HepG2 (cell line): ENCODE data around the gene GNAS-AS1. TPM values are rescaled to one million over a fixed set of nuclear protein-coding genes. Genes with fewer than 3 reads are reported as not detected.

Experiments used
- ATAC-seq: fragments of 200-7000 bp; cut with Tn5 transposase; 3 replicates; pipeline ENCODE4 v1.9.1; 2020; ENCODE audit warnings: mild to moderate bottlenecking, moderate library complexity
- BruUV-seq: library from RNA; stranded (reverse); fragments of 400-500 nt; replicated peaks from 2 replicates; lab custom pipeline; 2021; lab: Mats Ljungman, UMichigan
- CTCF ChIA-PET: fragments of 300-600 bp; formaldehyde crosslinking; extraction: SDS; loops from one replicate; lab custom pipeline; 2021; ENCODE audit warnings: low total read pairs, inconsistent platforms, low intra/inter-chr PET ratio; lab: Yijun Ruan, JAX
- POLR2A ChIA-PET: fragments of 350-600 bp; sonication (Branson Sonifier 250); formaldehyde crosslinking; loops from one replicate; lab custom pipeline; 2020; ENCODE audit warnings: antibody characterized with exemption, inconsistent platforms; lab: Yijun Ruan, JAX
- DNase-seq: peaks from one replicate; pipeline ENCODE4 v3.0.0-alpha.2; 2015; ENCODE audit warnings: low spot score
- FAIRE-seq: peaks from 3 replicates; lab custom pipeline; 2011; peaks lifted over from hg19 to GRCh38; lab: Jason Lieb, UNC
- H2AFZ ChIP-seq: one replicate; pipeline ENCODE4 v1.6.1; 2011; ENCODE audit warnings: low read length, inconsistent platforms
- H3K27ac ChIP-seq: fragments of 300-600 bp; 3 replicates; pipeline ENCODE4 v1.8.0; 2011; ENCODE audit warnings: mixed run types, mild to moderate bottlenecking, mixed read lengths, low read length, inconsistent platforms; ENCODE audit not compliant: insufficient read depth; ENCODE audit errors: extremely low read length
- H3K27me3 ChIP-seq, 2 experiments: fragments of 200-600 bp in 1 of 2; 2 replicates in 1 of 2; 3 replicates in 1 of 2; pipeline versions ENCODE4 v1.6.0 to v1.8.0; 2011; ENCODE audit warnings: low read length in 2 of 2, mild to moderate bottlenecking in 2 of 2, moderate library complexity in 2 of 2, inconsistent platforms in 1 of 2; ENCODE audit not compliant: insufficient read depth in 2 of 2, control insufficient read depth in 1 of 2
- H3K36me3 ChIP-seq, 2 experiments: fragments of 200-600 bp in 1 of 2; replicated peaks in 1 of 2; 2 replicates in 1 of 2; 3 replicates in 1 of 2; pipeline versions ENCODE4 v1.5.1 to v1.8.0; 2011; ENCODE audit warnings: low read length in 2 of 2, inconsistent platforms in 1 of 2; ENCODE audit not compliant: insufficient read depth in 2 of 2, control insufficient read depth in 1 of 2
- H3K4me1 ChIP-seq: 2 replicates; pipeline ENCODE4 v1.5.1; 2012; ENCODE audit warnings: low read length, inconsistent platforms; ENCODE audit not compliant: insufficient read depth
- H3K4me2 ChIP-seq: 2 replicates; pipeline ENCODE4 v1.6.0; 2011; ENCODE audit warnings: low read depth, low read length, inconsistent platforms
- H3K4me3 ChIP-seq, 3 experiments: fragments of 200-600 bp in 1 of 3; sonication (generic), shearing (Covaris generic) in 1 of 3; replicated peaks in 1 of 3; 2 replicates each; pipeline ENCODE4 v1.5.1; 2011 to 2016; ENCODE audit warnings: low read length in 3 of 3, inconsistent platforms in 2 of 3, low read depth in 2 of 3, mild to moderate bottlenecking in 2 of 3, control low read depth in 1 of 3, mixed read lengths in 1 of 3; ENCODE audit not compliant: insufficient read depth in 1 of 3
- H3K79me2 ChIP-seq: one replicate; pipeline ENCODE4 v1.6.1; 2011; ENCODE audit warnings: low read length, inconsistent platforms; ENCODE audit not compliant: insufficient read depth
- H3K9ac ChIP-seq: 2 replicates; pipeline ENCODE4 v1.6.0; 2011; ENCODE audit warnings: mild to moderate bottlenecking, low read depth, low read length, inconsistent platforms; ENCODE audit not compliant: insufficient read depth
- H3K9me3 ChIP-seq: 2 replicates; pipeline ENCODE4 v1.5.1; 2012; ENCODE audit warnings: mild to moderate bottlenecking, low read length
- H4K20me1 ChIP-seq: 2 replicates; pipeline ENCODE4 v1.6.0; 2011; ENCODE audit warnings: inconsistent platforms, mild to moderate bottlenecking, low read length, moderate library complexity; ENCODE audit not compliant: insufficient read depth
- CEBPB ChIP-seq: IDR thresholded peaks from 2 replicates; pipeline ENCODE4 v1.6.1; 2011; ENCODE audit warnings: low read depth, low read length, improper control_type of control experiment, borderline replicate concordance
- CEBPG ChIP-seq: IDR thresholded peaks from 2 replicates; pipeline ENCODE4 v1.6.1; 2016
- CHD4 ChIP-seq: fragments of 200-600 bp; sonication (generic); IDR thresholded peaks from 2 replicates; pipeline ENCODE4 v1.7.0; 2017; ENCODE audit warnings: mild to moderate bottlenecking, low read length, borderline replicate concordance
- NPAS2 ChIP-seq: sonication (generic); formaldehyde crosslinking; IDR thresholded peaks from 2 replicates; pipeline ENCODE4 v1.8.0; 2022; ENCODE audit warnings: mild to moderate bottlenecking, missing genetic modification reagents, borderline replicate concordance
- ZNF564 ChIP-seq: sonication (generic); formaldehyde crosslinking; IDR thresholded peaks from 2 replicates; pipeline ENCODE4 v1.8.1; 2023; ENCODE audit warnings: mild to moderate bottlenecking, missing genetic modification reagents
- WGBS: methylation state at CpG from one replicate; pipeline ENCODE4 v1.1.6; 2017; ENCODE audit warnings: low lambda C conversion rate; 5-methylcytosine and 5-hydroxymethylcytosine counted together
- in situ Hi-C: cut with HindIII; loops from 2 replicates; pipeline ENCODE4 v1.10.0; 2017; ENCODE audit warnings: low pct_unique_long_range_greater_than_20kb; ENCODE audit not compliant: extremely low pct_ligation_motif_present
- intact Hi-C: fragments of 100-400 bp; cut with micrococcal nuclease; formaldehyde crosslinking; loops from one replicate; pipeline ENCODE4 v1.10.0; 2022; ENCODE audit not compliant: unreplicated experiment
- polyA plus RNA-seq, 8 experiments: library from polyadenylated mRNA; depleted of rRNA in 3 of 8; stranded (reverse) in 7 of 8; unstranded in 1 of 8; fragments of >200 nt; fragmentation: Illumina TruSeq in 4 of 8; extraction: Trizol in 4 of 8; gene quantifications; 2 replicates each; pipeline versions ENCODE4 v1.2.1 to v1.2.3, GENCODE V29; 2011 to 2016; ENCODE audit warnings: low read depth in 4 of 8, missing spikeins in 1 of 8, mixed read lengths in 1 of 8; ENCODE audit not compliant: insufficient read depth in 1 of 8
- total RNA-seq, 5 experiments: library from RNA; depleted of rRNA; stranded (reverse); fragments of >200 nt; fragmentation: Illumina TruSeq; extraction: Trizol; gene quantifications; 2 replicates each; pipeline ENCODE4 v1.2.3, GENCODE V29; 2016; ENCODE audit warnings: low read depth in 1 of 5
- TF ChIP-seq, protein P1 (sequence below): sonication (generic); formaldehyde crosslinking; IDR thresholded peaks from 2 replicates; pipeline ENCODE4 v1.8.1; 2023; ENCODE audit warnings: mild to moderate bottlenecking, moderate library complexity, missing genetic modification reagents
- TF ChIP-seq, protein P2 (sequence below): sonication (generic); formaldehyde crosslinking; IDR thresholded peaks from 2 replicates; pipeline ENCODE4 v1.5.0; 2020; ENCODE audit warnings: mild to moderate bottlenecking, missing genetic modification reagents
- TF ChIP-seq, protein P3 (sequence below): sonication (generic); formaldehyde crosslinking; IDR thresholded peaks from 2 replicates; pipeline ENCODE4 v1.8.0; 2022; ENCODE audit warnings: missing genetic modification reagents, mild to moderate bottlenecking, inconsistent platforms, borderline replicate concordance

GNAS-AS1 gene
- total and polyA plus RNA-seq, 2 of the 13 experiments (the other 11 are each of a cell fraction or from before 2014, with no cell fraction given): not detected

GRCh38 chr20:58792426-58792825 is 58.3 kb downstream of the GNAS-AS1 start:
- BruUV-seq: no TSS peak

GRCh38 chr20:58791286-58791685 is 59.4 kb downstream of the GNAS-AS1 start:
- no peak for ATAC-seq

More at GRCh38 chr20:58792426-58792825, 58.3 kb downstream of the GNAS-AS1 start:
- H3K36me3 ChIP-seq: no peaks in the 10 kb centered on the region
- WGBS: 40% methylated on average over 7 of the region's 7 CpGs
- no peaks in the 10 kb centered on the region for H3K79me2 ChIP-seq
- POLR2A ChIA-PET: no interaction called here
- peaks cover 37 to 96% of the 10 kb centered on the region in 2 experiments; a peak in 4 of 5 replicates for H3K27me3 ChIP-seq
- DNase-seq (no peak), ATAC-seq (no peak)
- H3K27ac ChIP-seq: no peak overlapping the region
- H3K4me1 ChIP-seq: no peaks in the 10 kb centered on the region
- H2AFZ ChIP-seq: no peak overlapping the region
- H3K9ac ChIP-seq: no peak overlapping the region
- intact Hi-C loops: no loop called here
- no peak overlapping the region for H3K4me3 ChIP-seq
- TF ChIP-seq, protein P1, sequence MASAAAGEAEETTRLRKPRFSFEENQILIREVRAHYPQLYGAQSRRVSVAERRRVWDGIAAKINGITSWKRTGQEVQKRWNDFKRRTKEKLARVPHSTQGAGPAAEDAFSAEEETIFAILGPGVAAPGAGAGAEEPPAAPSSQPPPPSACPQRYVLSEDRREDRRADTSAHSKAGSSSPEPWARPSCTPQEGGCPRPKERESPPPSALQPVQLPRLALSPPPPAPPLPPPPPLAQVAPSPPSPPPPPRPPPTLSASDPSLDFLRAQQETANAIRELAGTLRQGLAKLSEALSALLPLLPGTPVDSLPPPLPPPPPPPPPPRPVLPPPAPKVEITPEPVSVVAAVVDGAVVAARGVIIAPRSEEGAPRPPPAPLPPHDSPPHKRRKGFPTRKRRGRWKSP: no peak
- TF ChIP-seq CEBPB: peak; percentile 3; the same call in 1 of the 2 replicates
- TF ChIP-seq, all 625 proteins: peak for 1
- Histone ChIP-seq H3K9me3 (no peaks in the 10 kb centered on the region), H3K4me2 (no peak overlapping the region), H4K20me1 (no peaks in the 10 kb centered on the region)
- FAIRE-seq: no peak
- CTCF ChIA-PET: no interaction called here
- in situ Hi-C loops: no loop called here

More at GRCh38 chr20:58791286-58791685, 59.4 kb downstream of the GNAS-AS1 start:
- Histone ChIP-seq H2AFZ (no peak overlapping the region), H3K4me1 (no peaks in the 10 kb centered on the region), H3K79me2 (no peaks in the 10 kb centered on the region), H3K36me3 (no peaks in the 10 kb centered on the region), H3K9me3 (no peaks in the 10 kb centered on the region), H3K27me3 (peaks cover 42 to 90% of the 10 kb centered on the region in 2 experiments; a peak in 4 of 5 replicates), H3K4me3 (no peak overlapping the region), H3K27ac (no peak overlapping the region), H3K9ac (no peak overlapping the region), H3K4me2 (no peak overlapping the region), H4K20me1 (no peaks in the 10 kb centered on the region)
- POLR2A ChIA-PET: no interaction called here
- intact Hi-C loops: no loop called here
- CTCF ChIA-PET: no interaction called here
- WGBS: 4% methylated on average over 7 of the region's 7 CpGs
- no TSS peak for BruUV-seq
- TF ChIP-seq, protein P2, sequence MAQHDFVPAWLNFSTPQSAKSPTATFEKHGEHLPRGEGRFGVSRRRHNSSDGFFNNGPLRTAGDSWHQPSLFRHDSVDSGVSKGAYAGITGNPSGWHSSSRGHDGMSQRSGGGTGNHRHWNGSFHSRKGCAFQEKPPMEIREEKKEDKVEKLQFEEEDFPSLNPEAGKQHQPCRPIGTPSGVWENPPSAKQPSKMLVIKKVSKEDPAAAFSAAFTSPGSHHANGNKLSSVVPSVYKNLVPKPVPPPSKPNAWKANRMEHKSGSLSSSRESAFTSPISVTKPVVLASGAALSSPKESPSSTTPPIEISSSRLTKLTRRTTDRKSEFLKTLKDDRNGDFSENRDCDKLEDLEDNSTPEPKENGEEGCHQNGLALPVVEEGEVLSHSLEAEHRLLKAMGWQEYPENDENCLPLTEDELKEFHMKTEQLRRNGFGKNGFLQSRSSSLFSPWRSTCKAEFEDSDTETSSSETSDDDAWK (CRISPR knock-in tag): no peak
- TF ChIP-seq NPAS2 (CRISPR knock-in tag): no peak
- no peak for TF ChIP-seq ZNF564
- TF ChIP-seq, protein P3, sequence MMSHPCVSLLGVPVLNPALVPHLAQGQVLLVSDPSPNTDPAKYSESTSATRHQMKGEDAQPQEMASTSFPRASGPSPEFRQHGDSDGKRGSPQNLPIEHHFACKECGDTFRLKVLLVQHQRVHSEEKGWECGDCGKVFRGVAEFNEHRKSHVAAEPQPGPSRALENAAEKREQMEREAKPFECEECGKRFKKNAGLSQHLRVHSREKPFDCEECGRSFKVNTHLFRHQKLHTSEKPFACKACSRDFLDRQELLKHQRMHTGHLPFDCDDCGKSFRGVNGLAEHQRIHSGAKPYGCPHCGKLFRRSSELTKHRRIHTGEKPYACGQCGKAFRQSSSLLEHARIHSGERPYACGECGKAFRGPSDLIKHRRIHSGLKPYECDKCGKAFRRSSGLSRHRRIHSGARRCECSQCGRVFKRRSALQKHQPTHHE: no peak
- no peak for TF ChIP-seq CHD4
- TF ChIP-seq CEBPG: no peak
- FAIRE-seq (no peak), DNase-seq (no peak)
- in situ Hi-C loops: no loop called here
